Measurements from ENCODE around the gene ADGRD2.

ADGRD2 gene

GRCh38 chr9:124513376-124513994 is 63.2 kb downstream of the ADGRD2 start:
- H3K36me3 ChIP-seq (ENCODE audit: control insufficient read depth in 2 of 2, insufficient read depth in 2 of 2, low read length in 2 of 2): no peaks in the 10 kb centered on the region
- no peaks in the 10 kb centered on the region for H3K9me3 ChIP-seq (ENCODE audit: control insufficient read depth in 2 of 2, low read length in 2 of 2)
- no peak overlapping the region for H3K27ac ChIP-seq (ENCODE audit: low read length)
- peaks cover 3 to 4% of the 10 kb centered on the region in 2 donors for H3K27me3 ChIP-seq (ENCODE audit: control insufficient read depth in 1 of 2, insufficient read depth in 2 of 2, low read length in 2 of 2)
- H3K4me3 ChIP-seq (ENCODE audit: low read length in 2 of 2): no peak overlapping the region
- H3K4me1 ChIP-seq (ENCODE audit: control insufficient read depth, insufficient read depth, low read length): no peaks in the 10 kb centered on the region
- H3K9ac ChIP-seq (ENCODE audit: low read length in 2 of 2): no peak overlapping the region

- H3K9ac ChIP-seq (ENCODE audit: low read length in 2 of 2): no peak overlapping the region
- H3K27ac ChIP-seq (ENCODE audit: low read length): no peak overlapping the region
- no peak overlapping the region for H3K4me3 ChIP-seq (ENCODE audit: low read length in 2 of 2)
Observed at GRCh38 chr9:124514125-124514524, 63.9 kb downstream of the ADGRD2 start.

GRCh38 chr9:124514874-124515273 is 64.6 kb downstream of the ADGRD2 start:
- Histone ChIP-seq H3K27ac (ENCODE audit: low read length) (no peak overlapping the region), H3K4me1 (ENCODE audit: control insufficient read depth, insufficient read depth, low read length) (no peaks in the 10 kb centered on the region), H3K27me3 (ENCODE audit: control insufficient read depth in 1 of 2, insufficient read depth in 2 of 2, low read length in 2 of 2) (peaks cover 3 to 4% of the 10 kb centered on the region in 2 donors), H3K36me3 (ENCODE audit: control insufficient read depth in 2 of 2, insufficient read depth in 2 of 2, low read length in 2 of 2) (no peaks in the 10 kb centered on the region), H3K9ac (ENCODE audit: low read length in 2 of 2) (no peak overlapping the region), H3K4me3 (ENCODE audit: low read length in 2 of 2) (no peak overlapping the region), H3K9me3 (ENCODE audit: control insufficient read depth in 2 of 2, low read length in 2 of 2) (no peaks in the 10 kb centered on the region)

More at GRCh38 chr9:124514125-124514524, 63.9 kb downstream of the ADGRD2 start:
- Histone ChIP-seq H3K9me3 (ENCODE audit: control insufficient read depth in 2 of 2, low read length in 2 of 2) (no peaks in the 10 kb centered on the region), H3K36me3 (ENCODE audit: control insufficient read depth in 2 of 2, insufficient read depth in 2 of 2, low read length in 2 of 2) (no peaks in the 10 kb centered on the region), H3K4me1 (ENCODE audit: control insufficient read depth, insufficient read depth, low read length) (no peaks in the 10 kb centered on the region), H3K27me3 (ENCODE audit: control insufficient read depth in 1 of 2, insufficient read depth in 2 of 2, low read length in 2 of 2) (peaks cover 3 to 4% of the 10 kb centered on the region in 2 donors)

DNA sequence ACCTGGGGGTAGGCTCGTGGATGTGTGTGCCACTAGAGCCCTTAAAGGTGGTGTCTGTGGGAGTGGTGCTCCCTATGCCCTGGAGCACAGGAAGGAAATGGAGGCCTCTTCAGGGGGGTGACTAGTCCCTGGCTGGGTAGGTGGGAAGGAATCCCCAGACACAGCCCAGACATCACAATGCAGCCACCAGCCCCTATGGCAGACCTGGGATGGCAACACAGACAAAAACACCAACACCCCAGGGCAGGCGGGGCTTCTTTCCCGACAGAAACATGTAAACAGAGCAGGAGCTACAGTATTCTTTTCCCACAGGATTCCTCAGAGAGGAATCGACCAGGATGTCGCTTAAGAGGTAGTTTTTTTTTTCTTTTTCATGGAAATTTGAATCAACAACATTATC is 67.3 kb downstream of the ADGRD2 start:
- Histone ChIP-seq H3K36me3 (ENCODE audit: control insufficient read depth in 2 of 2, insufficient read depth in 2 of 2, low read length in 2 of 2) (no peaks in the 10 kb centered on the region), H3K27me3 (ENCODE audit: control insufficient read depth in 1 of 2, insufficient read depth in 2 of 2, low read length in 2 of 2) (peaks cover 2% of the 10 kb centered on the region in 2 donors), H3K9me3 (ENCODE audit: control insufficient read depth in 2 of 2, low read length in 2 of 2) (no peaks in the 10 kb centered on the region), H3K4me3 (ENCODE audit: low read length in 2 of 2) (no peak overlapping the region), H3K27ac (ENCODE audit: low read length) (no peak overlapping the region), H3K4me1 (ENCODE audit: control insufficient read depth, insufficient read depth, low read length) (no peaks in the 10 kb centered on the region), H3K9ac (ENCODE audit: low read length in 2 of 2) (no peak overlapping the region)

GRCh38 chr9:124518116-124518515 is 67.9 kb downstream of the ADGRD2 start:
- H3K27me3 ChIP-seq (ENCODE audit: control insufficient read depth in 1 of 2, insufficient read depth in 2 of 2, low read length in 2 of 2): peaks cover 0 to 2% of the 10 kb centered on the region in 2 donors
- no peaks in the 10 kb centered on the region for H3K4me1 ChIP-seq (ENCODE audit: control insufficient read depth, insufficient read depth, low read length)
- no peaks in the 10 kb centered on the region for H3K9me3 ChIP-seq (ENCODE audit: control insufficient read depth in 2 of 2, low read length in 2 of 2)
- H3K27ac ChIP-seq (ENCODE audit: low read length): no peak overlapping the region
- no peak overlapping the region for H3K4me3 ChIP-seq (ENCODE audit: low read length in 2 of 2)
- no peaks in the 10 kb centered on the region for H3K36me3 ChIP-seq (ENCODE audit: control insufficient read depth in 2 of 2, insufficient read depth in 2 of 2, low read length in 2 of 2)
- H3K9ac ChIP-seq (ENCODE audit: low read length in 2 of 2): no peak overlapping the region

DNA sequence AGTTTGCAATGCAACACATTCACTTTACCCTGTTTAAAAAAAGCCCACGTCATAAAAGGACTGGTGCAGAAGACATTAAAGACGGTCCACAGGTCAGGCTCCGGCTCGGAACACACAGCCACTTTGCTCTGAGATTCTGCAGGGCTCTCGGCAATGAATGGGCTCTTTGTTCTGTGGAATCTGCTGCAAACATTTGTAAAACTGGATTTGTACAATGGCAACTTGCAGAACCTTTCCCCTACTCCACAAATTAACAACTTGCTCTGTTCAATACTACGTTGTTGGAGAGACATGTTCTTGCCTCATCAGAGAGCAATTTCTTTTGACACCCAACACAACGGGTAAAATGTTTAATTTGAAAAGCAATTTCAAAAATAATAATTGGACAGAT is 70.0 kb downstream of the ADGRD2 start:
- Histone ChIP-seq H3K9ac (ENCODE audit: low read length in 2 of 2) (no peak overlapping the region), H3K27ac (ENCODE audit: low read length) (no peak overlapping the region), H3K4me3 (ENCODE audit: low read length in 2 of 2) (no peak overlapping the region), H3K36me3 (ENCODE audit: control insufficient read depth in 2 of 2, insufficient read depth in 2 of 2, low read length in 2 of 2) (no peaks in the 10 kb centered on the region), H3K4me1 (ENCODE audit: control insufficient read depth, insufficient read depth, low read length) (no peaks in the 10 kb centered on the region), H3K27me3 (ENCODE audit: control insufficient read depth in 1 of 2, insufficient read depth in 2 of 2, low read length in 2 of 2) (no peaks in the 10 kb centered on the region), H3K9me3 (ENCODE audit: control insufficient read depth in 2 of 2, low read length in 2 of 2) (no peaks in the 10 kb centered on the region)

DNA sequence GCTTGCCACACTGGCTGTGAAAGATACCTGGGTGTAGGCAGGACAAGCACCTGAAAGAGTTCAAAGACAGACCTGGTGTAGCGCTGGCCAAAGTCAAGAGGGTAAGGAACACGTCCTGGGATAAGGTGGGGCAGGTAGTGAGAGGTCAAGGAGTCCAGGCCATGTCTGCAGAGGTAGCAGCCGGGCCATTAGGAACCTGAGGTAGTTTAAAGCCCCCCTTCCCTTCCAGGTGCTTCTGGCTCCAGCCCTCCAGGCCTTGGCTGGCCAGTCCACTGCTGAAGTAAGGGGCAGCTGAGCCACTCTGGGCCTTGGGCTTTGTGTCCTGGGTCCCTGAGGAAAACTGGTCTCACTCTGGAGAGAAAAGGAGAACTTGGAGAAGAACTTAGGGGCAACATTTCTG is 70.9 kb downstream of the ADGRD2 start:
- no peak overlapping the region for H3K4me3 ChIP-seq (ENCODE audit: low read length in 2 of 2)
- no peak overlapping the region for H3K9ac ChIP-seq (ENCODE audit: low read length in 2 of 2)
- no peaks in the 10 kb centered on the region for H3K36me3 ChIP-seq (ENCODE audit: control insufficient read depth in 2 of 2, insufficient read depth in 2 of 2, low read length in 2 of 2)
- H3K4me1 ChIP-seq (ENCODE audit: control insufficient read depth, insufficient read depth, low read length): no peaks in the 10 kb centered on the region
- H3K9me3 ChIP-seq (ENCODE audit: control insufficient read depth in 2 of 2, low read length in 2 of 2): no peaks in the 10 kb centered on the region
- H3K27me3 ChIP-seq (ENCODE audit: control insufficient read depth in 1 of 2, insufficient read depth in 2 of 2, low read length in 2 of 2): no peaks in the 10 kb centered on the region
- no peak overlapping the region for H3K27ac ChIP-seq (ENCODE audit: low read length)

DNA sequence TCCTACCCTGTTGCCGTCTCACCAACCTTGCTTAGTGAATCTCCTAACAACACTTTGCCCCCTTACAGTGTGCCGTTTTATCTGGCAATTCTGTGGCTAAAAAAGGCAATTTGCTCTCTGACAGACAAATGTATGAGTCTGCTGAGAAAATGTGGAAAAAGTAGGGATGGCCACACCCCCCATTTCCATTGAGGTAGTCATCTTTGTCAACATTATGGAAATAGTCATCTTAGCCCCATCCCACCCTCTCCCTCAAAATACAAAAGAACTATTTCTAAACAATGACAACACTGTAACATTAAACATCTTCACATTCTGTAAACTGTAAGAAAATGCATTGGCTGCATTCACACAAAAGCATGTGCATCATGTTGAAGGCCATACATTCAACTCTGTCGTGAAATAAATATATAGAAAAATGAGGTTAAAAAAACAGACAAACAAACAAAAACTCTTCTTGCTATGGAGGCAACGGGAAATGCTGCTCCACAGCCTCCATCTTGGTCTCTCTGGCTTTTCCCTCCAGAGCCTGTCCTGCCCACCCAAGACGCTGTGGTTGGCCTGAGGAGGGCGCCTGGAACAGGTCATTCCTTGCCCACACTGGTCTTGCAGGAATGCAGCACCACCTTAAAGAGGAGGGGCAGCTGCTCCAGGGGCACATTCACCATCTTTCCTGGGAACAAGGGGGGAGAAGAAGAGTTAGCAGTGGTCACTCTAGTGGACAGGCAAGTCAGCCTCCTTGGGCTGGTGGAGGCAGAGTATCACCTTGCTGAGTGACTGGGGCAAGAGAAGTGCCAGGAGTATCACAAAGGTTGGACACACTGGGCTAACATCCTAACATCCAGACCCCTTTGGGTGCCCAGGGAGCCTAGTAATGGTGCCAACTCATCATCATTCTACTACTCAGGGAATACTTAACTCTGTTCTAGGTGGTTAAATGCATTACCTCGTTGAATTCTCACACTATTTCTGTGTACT is 72.2 kb downstream of the ADGRD2 start:
- Histone ChIP-seq H3K27me3 (ENCODE audit: control insufficient read depth in 1 of 2, insufficient read depth in 2 of 2, low read length in 2 of 2) (no peaks in the 10 kb centered on the region), H3K36me3 (ENCODE audit: control insufficient read depth in 2 of 2, insufficient read depth in 2 of 2, low read length in 2 of 2) (no peaks in the 10 kb centered on the region), H3K4me1 (ENCODE audit: control insufficient read depth, insufficient read depth, low read length) (no peaks in the 10 kb centered on the region), H3K4me3 (ENCODE audit: low read length in 2 of 2) (no peak overlapping the region), H3K9me3 (ENCODE audit: control insufficient read depth in 2 of 2, low read length in 2 of 2) (no peaks in the 10 kb centered on the region), H3K9ac (ENCODE audit: low read length in 2 of 2) (no peak overlapping the region), H3K27ac (ENCODE audit: low read length) (no peak overlapping the region)

- Histone ChIP-seq H3K9me3 (ENCODE audit: control insufficient read depth in 2 of 2, low read length in 2 of 2) (no peaks in the 10 kb centered on the region), H3K27ac (ENCODE audit: low read length) (no peak overlapping the region), H3K27me3 (ENCODE audit: control insufficient read depth in 1 of 2, insufficient read depth in 2 of 2, low read length in 2 of 2) (no peaks in the 10 kb centered on the region), H3K4me1 (ENCODE audit: control insufficient read depth, insufficient read depth, low read length) (no peaks in the 10 kb centered on the region), H3K9ac (ENCODE audit: low read length in 2 of 2) (no peak overlapping the region), H3K36me3 (ENCODE audit: control insufficient read depth in 2 of 2, insufficient read depth in 2 of 2, low read length in 2 of 2) (no peaks in the 10 kb centered on the region), H3K4me3 (ENCODE audit: low read length in 2 of 2) (no peak overlapping the region)
Observed at GRCh38 chr9:124526174-124526573, 75.9 kb downstream of the ADGRD2 start.

DNA sequence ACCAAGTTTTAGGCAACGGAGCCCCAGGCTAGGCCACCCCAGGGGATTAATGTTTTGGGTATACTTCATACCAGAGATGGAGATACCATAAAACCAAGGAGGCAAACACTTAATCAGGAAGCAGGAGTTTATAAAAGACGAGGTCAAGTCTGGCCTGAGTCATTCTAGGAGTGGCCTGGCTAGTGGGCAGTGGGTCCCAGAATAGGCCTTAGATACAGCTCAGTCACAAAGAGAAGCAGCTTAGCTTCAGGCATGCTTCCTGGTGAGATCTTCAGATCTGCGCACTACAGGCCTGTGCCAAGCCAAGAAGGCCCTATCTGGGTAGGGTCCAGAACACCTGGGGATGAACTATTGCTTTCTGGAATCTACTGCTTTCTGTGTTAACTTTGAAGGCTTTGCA is 77.5 kb downstream of the ADGRD2 start:
- H3K9ac ChIP-seq (ENCODE audit: low read length in 2 of 2): no peak overlapping the region
- no peaks in the 10 kb centered on the region for H3K9me3 ChIP-seq (ENCODE audit: control insufficient read depth in 2 of 2, low read length in 2 of 2)
- no peaks in the 10 kb centered on the region for H3K36me3 ChIP-seq (ENCODE audit: control insufficient read depth in 2 of 2, insufficient read depth in 2 of 2, low read length in 2 of 2)
- H3K27me3 ChIP-seq (ENCODE audit: control insufficient read depth in 1 of 2, insufficient read depth in 2 of 2, low read length in 2 of 2): no peaks in the 10 kb centered on the region
- H3K27ac ChIP-seq (ENCODE audit: low read length): no peak overlapping the region
- H3K4me1 ChIP-seq (ENCODE audit: control insufficient read depth, insufficient read depth, low read length): no peaks in the 10 kb centered on the region
- H3K4me3 ChIP-seq (ENCODE audit: low read length in 2 of 2): no peak overlapping the region
